GM18907 (cell line): ENCODE measurements around the gene AGXT.

Experiments
- ATAC-seq: cut with Tn5 transposase; IDR thresholded peaks from one replicate; pipeline ENCODE4 v1.9.1; 2021; ENCODE audit warnings: mild to moderate bottlenecking, moderate library complexity; ENCODE audit not compliant: unreplicated experiment

Gene AGXT

DNA sequence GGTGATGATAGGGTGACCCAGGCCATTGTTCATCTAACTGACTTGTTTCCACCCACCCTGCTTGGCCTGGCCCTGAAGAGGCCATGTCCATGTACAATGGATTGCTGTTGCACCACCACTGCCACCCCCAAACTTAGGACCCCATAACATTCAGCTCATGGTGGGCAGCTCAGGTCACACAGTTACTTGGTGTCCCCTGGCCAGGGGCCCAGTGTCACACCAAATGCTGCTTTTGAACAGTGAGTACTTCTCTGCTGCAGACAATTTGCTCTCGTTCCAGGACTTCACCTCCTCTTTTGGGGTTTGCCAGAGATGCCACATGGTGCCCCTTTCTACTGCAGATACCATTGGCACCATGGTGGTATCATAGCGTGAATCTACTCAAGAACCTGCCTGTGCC lies 15.6 kb downstream of the AGXT start:
- ATAC-seq, result no peak

DNA sequence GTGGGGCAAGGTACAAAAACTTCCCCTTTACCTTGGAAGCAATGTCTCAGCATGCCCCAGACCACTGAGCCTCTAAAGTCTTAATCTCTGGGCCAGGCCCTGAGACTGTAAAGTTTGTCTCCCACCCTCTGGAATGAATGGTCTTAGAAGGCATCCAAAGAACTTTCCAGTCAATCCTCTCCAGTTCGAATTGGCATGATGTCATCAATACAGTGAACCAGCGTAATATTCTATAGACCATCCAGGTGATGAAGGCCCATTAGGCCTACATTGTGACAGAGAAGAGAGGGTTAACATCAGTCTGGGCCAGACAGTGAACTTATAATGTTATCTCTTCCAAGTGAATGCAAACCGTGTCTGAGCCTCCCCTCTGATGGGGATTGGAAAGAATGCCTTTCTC lies 16.1 kb downstream of the AGXT start:
- no peak for ATAC-seq

DNA sequence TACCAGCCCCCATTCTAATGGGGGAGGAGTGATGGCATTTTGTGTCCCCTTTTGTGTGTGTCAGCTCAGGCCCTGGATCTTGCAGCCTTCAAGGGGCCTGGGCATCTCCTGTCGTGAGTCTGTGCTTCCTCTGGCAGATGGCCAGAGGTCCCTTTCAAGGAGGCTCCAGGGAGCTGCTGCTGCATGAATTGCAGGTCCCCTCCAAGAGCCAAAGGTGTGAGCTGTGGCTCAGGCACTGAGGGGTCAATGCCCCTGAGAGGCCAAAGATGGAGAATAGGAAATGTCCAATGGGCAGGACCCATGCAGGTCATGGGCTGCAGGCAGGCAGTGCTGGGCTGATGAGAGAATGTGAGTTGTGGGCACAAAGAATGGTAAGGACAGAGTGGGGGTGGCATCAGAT lies 16.9 kb downstream of the AGXT start:
- no peak for ATAC-seq

DNA sequence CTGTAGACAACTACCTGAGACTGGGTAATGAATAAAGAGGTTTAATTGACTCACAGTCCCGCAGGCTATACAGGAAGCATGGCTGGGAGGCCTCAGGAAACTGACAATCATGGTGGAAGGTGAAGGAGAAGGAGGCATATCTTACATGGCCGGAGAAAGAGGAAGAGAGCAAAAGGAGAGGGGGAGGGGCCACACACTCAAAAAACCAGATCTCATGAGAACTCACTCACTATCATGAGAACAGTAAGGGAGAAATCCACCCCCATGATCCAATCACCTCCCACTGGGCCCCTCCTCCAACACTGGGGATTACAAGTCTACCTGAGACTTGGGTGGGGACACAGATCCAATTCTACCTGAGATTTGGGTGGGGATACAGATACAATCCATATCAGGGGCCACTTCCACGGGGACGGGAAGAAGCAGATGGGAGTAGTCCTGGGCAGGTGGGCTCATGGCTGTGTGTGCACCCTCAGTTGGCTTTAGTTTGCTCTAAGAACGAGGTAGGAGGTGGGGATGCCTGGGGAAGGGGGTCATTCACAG lies 17.5 kb downstream of the AGXT start:
- no peak for ATAC-seq

DNA sequence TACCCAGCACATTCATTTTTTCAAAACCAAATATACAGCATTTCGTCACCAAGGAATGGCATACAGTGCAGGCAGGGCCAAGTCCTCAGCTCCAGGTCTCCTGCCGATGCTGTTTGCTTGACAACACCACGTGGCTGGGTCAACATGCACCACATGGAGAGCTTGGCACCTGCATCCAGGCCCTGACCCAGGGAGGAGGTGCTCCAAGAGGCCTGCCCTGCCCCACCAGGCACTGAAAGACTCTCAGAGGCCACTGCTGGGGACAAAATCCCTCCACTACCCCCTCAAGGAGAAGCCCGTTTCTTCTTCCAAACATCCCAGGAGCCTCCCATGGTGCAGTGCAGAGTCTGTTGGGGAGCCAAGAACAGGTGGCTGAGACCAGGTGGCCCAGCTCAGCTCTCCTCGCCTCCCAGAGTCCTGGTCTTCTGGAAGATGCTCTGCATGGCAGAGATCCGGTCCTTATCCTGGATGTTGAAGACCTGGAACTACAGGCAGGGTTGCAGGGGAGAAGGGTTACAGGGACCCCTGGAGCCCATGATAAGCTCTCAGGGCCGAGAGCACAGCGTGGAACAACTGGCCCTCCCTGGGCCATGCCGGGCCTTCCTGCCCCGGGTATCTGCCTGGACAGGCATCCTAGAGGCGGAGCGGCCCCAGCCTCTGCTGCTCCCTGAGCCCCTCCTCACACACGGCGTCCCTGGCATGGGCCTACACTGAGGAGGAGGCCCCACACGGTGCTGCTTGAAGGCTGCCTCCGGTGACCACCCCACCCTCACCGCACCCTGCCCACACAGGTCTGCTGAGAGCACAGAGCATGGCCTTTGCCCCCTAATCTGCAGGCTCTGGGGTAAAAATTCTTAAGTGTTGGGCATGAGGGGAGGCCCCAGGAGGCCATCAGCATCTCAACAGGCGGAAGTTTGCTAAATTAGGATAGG lies 18.3 kb downstream of the AGXT start:
- no peak for ATAC-seq

DNA sequence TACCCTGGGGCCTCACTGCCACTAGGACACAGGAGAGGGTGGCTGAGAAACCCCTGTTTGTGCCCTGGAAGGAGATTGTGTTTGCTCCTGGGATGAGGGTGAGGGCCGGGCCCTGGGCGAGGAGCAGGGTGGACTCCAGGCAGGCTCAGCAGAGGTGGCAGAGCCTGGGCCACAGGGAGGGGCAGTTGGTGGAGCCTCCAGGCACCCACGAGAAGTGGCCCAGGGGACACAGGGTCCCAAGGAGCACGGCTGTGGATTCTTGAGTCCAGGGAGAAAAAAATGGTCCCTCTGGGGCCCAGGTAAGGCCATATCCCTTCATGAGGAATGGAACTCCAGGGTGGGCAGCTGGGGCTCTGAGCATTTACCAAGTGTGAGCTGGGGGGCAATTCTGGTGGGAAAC lies 19.0 kb downstream of the AGXT start:
- ATAC-seq, result no peak

DNA sequence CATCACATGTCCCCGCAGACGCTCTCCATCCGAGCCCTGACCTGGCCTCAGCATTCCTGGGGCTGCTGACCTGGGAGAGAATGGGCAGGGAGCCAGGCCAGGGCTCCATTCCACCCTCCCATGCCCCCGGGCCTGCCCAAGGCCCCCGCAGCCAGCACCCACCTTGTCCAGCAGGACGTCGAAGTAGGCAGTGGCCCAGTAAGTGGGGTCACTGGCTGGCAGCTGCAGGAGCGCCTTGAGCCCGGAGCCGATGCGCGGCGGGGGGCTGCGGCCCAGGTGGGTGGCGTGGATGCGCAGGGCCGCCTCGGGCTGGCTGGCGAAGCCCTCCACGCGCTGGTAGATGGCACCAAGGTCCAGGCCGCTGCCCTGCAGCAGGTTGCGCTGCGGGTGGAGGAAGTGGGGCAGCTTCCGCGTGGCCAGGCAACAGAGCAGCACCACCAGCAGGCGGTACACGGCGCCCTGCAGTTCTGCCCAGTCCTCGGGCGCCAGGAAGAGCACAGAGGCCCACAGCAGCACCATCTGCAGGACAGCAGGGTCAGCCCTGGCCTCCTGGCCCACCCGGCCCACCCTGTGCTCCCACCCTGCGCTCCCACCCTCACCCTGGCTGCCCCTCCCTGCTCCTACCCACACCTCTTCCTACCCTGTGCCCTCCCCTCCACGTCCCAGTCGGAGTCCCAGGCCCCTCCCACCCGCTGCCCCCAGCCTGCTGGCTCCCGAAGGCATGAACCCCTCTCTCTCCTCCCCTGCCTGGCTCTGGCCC lies 19.7 kb downstream of the AGXT start:
- ATAC-seq, result no peak

DNA sequence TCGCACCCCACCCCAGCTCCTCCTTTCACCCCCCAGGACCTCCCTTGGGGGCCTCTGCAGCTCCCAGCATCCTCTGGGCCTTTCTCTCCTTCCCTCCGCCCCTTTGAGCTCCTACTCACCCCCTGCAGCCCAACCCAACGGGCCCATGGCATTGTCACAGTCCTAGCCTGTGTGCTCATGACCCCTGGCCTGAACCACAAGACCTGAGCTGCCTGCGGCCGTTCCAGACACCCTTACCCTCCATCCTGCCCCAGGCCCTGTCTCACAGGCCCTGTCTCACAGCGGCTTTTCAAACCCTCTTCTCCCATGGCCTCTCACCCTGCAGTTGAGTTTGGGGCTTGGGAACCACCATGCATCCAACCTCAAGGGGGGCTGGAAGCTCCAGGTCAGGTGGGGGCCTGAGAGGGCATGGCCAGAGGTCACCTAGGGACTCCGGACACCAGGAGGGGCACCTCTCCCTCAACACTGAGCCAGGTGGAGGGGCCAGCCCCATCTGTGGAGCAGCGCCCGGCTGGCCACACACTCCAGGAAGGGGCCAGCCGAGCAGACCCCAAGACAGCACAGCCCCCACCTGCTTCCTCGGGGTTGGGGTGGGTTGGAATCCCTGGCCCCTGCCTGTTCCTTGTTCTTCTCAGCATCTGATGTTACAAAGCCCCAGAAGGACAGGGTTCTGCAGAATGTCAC lies 20.4 kb downstream of the AGXT start:
- no peak for ATAC-seq

DNA sequence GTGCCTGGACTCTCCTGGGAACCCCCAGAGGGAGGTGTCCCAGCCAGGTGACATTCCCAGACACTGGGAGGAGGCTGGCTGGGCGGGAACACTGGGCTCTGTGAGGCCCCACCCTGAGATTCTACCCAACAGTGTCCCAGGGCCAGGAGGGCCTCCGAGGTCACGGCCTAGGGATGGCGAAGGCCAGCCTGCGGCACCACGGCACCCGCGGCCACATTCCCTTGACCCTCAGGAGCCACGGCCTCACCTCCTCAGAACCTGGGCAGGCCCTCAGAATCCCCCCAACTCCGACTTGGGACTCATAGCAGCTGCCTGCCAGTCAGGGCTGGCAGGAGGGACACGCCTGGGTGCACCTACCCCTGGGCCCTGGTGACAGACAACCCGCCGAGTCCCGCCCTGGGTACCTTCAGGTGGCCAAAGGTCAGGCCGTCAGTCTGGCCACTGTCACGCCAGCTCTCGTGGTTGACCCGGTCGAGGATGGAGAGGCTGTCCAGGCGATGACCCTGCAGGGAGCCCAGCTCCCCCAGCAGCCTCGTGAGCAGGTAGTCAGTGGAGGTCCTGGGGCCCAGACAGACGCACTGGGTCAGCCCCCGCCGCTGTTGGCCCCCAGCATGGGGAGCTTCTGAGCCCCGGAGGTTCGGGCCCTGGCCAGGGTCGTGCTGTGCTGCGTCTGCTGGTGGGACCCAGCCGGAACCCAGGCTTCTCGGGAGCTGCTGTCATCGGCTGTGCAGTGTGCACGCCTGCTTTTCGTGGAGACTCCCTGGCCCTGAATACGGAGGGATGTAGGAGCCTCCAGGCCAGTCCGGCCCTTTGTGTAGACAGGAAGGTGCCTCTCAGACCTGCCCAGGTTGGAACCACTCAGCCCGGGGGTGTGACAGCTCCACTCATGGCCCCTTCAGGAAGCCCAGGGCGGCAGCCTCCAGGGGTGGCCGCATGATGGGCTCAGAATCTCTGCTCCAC lies 21.3 kb downstream of the AGXT start:
- no peak for ATAC-seq

DNA sequence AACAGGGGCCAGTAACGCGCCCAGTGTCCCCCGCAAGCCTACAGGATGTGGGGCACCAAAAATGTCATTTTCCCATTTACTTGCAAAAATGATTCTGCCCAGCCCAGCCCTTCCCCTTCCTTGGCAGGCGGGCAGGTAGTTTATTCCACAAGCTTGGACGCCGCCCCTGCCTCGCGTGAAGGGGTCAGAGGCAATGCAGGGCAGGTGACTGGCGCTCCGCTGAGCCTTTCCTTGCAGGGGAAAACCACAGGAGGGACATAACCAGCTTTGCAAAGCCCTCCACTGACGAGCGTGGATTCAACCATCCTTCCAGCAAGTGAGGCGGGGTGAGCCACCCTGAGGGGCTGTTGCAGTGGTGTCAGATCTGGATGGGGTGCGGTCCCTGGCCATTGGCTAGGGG lies 22.1 kb downstream of the AGXT start:
- no peak for ATAC-seq

DNA sequence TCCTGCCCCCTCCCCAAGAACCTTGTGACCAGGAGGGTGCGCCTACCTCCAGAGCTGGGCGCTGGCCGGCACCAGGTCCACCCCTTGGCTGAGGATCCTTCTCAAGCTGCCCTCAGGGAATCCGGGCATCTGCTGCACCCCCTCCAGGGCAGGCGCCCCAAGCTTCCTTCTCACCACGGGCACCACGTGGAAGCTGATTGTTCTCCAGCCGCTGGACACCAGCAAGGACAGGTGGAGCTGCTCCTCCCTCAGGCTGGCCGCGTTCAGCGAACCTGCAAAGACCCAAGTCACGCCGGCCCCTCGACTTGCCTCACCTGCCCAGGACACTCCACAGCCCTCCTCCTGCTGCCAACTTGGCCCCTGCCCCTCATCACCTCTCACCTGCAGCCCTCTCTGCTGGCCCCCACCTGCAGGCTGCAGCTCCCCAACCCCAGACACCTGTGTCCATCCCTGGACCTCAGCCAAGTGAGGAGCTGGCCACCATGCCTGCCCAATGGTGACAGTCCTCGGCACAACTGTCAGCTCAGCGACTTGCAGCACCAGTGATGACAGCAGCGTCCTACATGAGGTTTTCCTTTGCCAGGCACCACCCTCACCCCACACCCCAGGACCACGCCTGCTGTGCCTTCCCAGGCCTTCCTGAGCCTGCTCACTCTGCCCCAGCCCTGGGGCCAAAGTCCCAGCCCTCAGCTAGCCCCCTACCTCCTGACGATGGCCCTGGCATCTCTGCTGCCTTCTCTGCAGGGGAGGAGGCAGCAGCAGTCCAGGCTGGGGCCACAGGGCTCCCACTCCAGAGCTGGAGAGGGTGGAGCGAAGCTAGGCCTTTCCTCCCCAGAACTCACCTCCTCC lies 23.1 kb downstream of the AGXT start:
- no peak for ATAC-seq

DNA sequence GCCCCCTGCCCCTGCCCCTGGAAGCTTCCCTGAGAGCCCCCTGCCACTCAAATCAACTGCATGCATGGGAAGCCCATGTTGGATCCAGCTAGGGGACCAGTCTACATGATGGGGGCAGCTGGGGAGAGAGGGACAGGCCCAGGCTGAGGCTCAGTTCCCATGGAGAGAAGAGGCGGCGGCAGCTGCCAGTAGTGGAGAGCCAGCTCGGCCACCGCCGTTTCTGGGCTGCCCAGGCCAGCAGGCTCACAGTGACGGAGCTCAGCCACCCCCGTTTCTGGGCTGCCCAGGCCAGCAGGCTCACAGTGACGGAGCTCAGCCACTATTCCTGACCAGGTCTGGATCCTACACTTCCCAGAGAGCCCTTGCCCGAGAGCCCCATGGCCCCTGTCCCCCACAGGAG lies 23.7 kb downstream of the AGXT start:
- no peak for ATAC-seq

DNA sequence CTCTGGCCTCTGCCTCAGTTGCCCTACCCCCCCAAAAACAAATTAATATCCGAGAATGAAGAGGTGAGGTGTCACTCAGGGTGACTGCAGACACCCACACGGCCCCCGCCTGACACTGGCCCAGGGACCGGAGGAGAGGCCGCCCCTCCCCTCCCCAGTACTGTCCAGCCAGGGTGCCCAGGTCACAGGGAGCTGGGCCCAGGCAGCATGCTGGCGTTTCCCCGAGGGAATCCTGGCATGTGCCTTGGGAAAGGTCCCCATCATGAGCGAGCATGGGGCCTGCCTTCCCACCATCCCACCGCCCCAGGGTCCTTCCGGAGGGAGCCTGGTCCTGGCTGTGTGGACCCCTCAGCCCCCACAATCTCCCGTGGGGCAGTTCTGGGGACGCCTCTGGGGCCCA lies 24.3 kb downstream of the AGXT start:
- no peak for ATAC-seq

DNA sequence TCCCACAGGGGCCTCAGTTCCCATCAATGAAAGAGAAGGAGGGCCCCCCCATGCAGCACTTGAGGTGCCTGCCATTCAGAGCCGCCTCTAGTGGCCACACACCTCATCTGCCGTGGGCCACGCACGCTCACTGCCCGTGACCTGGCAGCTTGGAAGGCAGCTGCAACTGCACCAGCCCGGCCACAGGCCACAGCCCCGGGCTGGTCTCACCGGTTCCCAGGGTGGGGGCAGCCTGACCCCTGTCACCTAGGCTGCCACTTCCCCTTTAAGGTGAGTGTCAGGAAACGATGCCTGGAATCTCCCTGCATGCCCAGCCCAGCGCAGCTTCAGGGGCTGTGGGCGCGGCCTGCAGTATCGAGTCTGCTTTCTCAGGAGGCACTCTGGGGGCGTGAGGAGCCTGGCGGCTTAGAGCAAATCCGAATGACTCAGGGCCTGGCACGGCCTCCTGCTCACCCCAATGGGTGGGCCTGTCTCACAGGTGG lies 24.8 kb downstream of the AGXT start:
- no peak for ATAC-seq

DNA sequence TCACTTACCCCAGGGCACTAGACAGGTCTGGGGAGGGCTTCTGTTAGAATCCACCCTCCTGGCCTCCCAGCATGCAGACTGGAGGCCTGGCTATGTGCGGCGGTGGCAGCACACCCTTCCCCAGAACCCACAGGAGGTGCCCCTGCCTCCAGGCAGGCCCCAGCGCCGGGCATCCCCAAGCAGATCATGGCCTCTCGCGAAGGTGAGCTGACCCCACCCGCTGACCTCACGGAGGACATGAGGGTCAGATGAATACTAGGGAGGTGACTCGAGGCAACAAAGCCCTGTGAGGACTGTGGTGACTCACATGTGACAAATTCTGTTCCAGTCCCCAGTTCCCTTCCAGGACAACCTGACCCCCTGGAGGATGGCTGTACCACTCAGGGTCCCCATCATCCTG lies 25.4 kb downstream of the AGXT start:
- no peak for ATAC-seq

DNA sequence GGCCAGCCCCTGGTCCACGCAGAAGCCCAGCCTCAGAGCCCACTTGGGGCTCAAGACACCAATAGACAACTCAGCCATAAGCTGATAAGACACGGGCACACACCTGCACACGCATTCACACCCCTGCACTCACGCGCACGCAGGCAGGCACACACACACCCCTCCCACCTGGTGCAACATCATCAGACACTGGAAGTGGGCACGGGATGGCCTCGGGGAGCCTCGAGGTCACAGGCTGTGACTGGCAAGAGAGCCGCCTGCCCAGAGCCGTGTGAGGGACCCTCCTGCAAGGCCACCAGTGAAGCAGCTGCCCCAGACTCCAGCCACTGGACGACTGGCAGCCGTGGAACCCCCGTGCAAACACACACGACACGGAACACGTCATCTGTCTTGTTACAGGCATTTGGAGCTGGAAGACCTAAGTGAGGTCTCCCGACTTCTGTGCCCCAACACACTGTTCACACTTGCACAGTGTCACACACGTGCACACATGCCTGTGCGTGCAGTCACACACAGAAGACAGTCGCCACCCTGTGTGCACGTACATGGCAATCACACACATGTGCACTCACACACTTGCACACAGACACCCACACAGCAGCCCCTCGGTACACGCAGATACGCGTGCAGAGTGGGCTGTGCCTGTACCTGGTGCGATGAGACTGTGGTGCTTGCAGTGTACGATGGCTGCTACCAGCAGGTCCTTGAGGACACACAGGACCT lies 26.4 kb downstream of the AGXT start:
- ATAC-seq, result no peak

DNA sequence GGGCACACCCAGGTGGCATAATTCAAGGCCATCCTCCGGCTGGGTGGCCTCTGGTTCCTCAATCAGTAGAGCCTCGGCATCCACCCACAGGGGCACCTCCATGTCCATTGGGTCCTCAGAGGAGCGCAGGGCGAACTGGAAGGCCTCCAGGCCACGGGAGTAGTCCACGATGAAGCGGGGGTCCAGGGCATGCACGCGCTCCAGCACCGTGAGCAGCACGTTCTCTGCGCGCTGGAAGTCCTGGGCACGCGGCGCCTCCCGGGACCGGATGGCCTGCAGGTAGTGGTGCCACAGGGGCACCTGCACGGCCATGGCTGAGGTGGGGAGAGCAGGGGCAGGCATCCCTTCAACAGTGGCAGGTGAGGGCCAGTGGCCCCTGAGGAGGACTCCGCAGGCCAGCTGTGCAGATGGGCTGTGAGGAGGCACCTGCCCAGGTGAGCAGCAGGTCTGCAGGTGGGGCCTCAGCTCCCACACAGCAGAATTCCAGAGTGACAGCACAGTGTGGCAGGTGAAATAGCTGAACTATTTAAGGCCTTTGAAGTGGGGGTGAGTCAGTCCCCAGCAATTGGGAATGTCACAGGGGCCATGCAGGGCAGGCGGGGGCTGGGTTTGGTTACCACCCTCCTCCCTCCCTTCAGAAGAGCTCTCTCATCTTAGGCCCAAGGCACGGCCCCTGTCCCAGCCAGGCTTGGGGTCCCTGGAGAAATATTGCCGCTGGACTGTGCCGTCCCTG lies 27.2 kb downstream of the AGXT start, which contains the start of gene MAB21L4:
MAB21L4 (minus strand) TSS at position 501 of the 733 bp plus-strand sequence; CDS start at position 342, 159 bp downstream.
- no peak for ATAC-seq

DNA sequence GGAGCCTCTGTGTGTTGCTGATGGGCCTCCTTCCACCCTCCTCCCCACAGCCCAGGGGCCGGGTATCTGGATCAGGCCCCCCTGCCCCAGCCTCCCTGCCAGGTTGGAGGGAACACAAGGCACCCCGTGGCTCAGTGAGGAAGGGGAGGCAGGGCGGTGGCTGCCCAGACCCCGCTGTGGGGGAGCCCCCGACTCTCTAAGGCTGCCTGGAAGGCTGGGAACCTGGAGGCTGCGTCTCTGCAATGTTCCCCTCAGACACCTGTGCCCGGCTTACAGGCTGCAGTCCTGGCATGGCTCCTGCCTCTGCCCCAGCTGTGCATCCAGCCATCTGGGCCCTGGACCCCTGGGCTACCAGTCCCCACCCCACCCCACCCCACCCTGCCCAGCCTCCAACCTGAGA lies 27.8 kb downstream of the AGXT start:
- no peak for ATAC-seq
